Pancreas (tissue), 10 donors: ENCODE results near the gene SLC13A5. TPM values are rescaled to one million over a fixed set of nuclear protein-coding genes. Genes with fewer than 3 reads are reported as not detected.

Source experiments
- ATAC-seq, 4 donors: fragments of 200-7000 bp; cut with Tn5 transposase; one replicate each; pipeline versions ENCODE4 v1.8.0 to v1.9.1; 2020; ENCODE audit warnings: mild to moderate bottlenecking in 4 of 4, moderate library complexity in 4 of 4
- DNase-seq, 6 donors: peaks; one replicate each; pipeline ENCODE4 v3.0.0-alpha.2; 2020
- FAIRE-seq: peaks from 2 replicates; lab custom pipeline; 2012; peaks lifted over from hg19 to GRCh38; lab: Jason Lieb, UNC
- H3K27ac ChIP-seq, 4 donors: fragments of 200-600 bp; sonication (generic); 1 replicate in 3 of 4; 2 replicates in 1 of 4; pipeline versions ENCODE4 v1.5.0 to v1.8.0; 2020
- H3K27me3 ChIP-seq, 4 donors: fragments of 200-600 bp; one replicate each; pipeline ENCODE4 v1.8.0; 2021
- H3K36me3 ChIP-seq, 3 donors: fragments of 200-600 bp; sonication (generic) in 1 of 3; one replicate each; pipeline versions ENCODE4 v1.5.0 to v1.8.0; 2020 to 2021
- H3K4me1 ChIP-seq, 3 donors: fragments of 200-600 bp; one replicate each; pipeline ENCODE4 v1.8.0; 2021
- H3K4me3 ChIP-seq, 4 donors: fragments of 200-600 bp; sonication (generic) in 2 of 4; one replicate each; pipeline versions ENCODE4 v1.5.0 to v1.8.0; 2020 to 2021
- H3K9me3 ChIP-seq, 4 donors: fragments of 200-600 bp; one replicate each; pipeline ENCODE4 v1.8.0; 2021
- CTCF ChIP-seq, 4 donors: fragments of 200-600 bp; sonication (generic) in 3 of 4; IDR thresholded peaks; one replicate each; pipeline versions ENCODE4 v1.5.0 to v1.8.0; 2021; ENCODE audit warnings: antibody characterized with exemption in 4 of 4
- WGBS, 2 donors: extraction: QIAGEN DNeasy Blood & Tissue Kit; methylation state at CpG; one replicate each; pipeline ENCODE4 v1.1.7; 2013; 5-methylcytosine and 5-hydroxymethylcytosine counted together
- intact Hi-C, 3 donors: fragments of 100-400 bp; cut with DNase I; formaldehyde crosslinking; loops; one replicate each; pipeline versions ENCODE4 v1.11.1 to v1.14.2; 2022
- polyA plus RNA-seq, 2 donors: library from polyadenylated mRNA; stranded (reverse); fragments of 200-250 nt; gene quantifications; one replicate each; pipeline ENCODE4 v1.2.3, GENCODE V29; 2013
- total RNA-seq, 6 donors: library from RNA; stranded (reverse); fragmentation: NEBNext Ultra II Directional in 4 of 6; extraction: Animal tissue kit (Norgen Biotek cat#: 25700) in 4 of 6; gene quantifications; one replicate each; pipeline versions ENCODE4 v1.2.1 to v1.2.4, GENCODE V29; 2021 to 2023
- donor health status: healthy with polysubstance abuse.
- donor health status: DM: no; HTN: no; CAD: no; lungs with moderate emphysema.
- donor health status: DM: no; HTN: no; CAD: no.
- donor health status: control.
- donor health status: control.
- donor health status: Bipolar disorder and iron deficiency.
- donor health status: DM: yes; HTN: yes; CAD: no.
- donor health status: DM: no; HTN: no; CAD: no.
- donor health status: DM: no; HTN: no; CAD: no.
- donor health status: DM: yes; HTN: yes; CAD: no.

The SLC13A5 gene
- total and polyA plus RNA-seq, 8 donors, result 0.15 to 0.47 (median 0.25) TPM; not detected in 4

- Histone ChIP-seq H3K4me1 (no peaks in the 10 kb centered on the region), H3K9me3 (no peaks in the 10 kb centered on the region), H3K27ac (no peak overlapping the region), H3K36me3 (no peaks in the 10 kb centered on the region), H3K27me3 (peaks cover 0 to 6% (median 0%) of the 10 kb centered on the region in 4 donors), H3K4me3 (no peak overlapping the region)
- intact Hi-C loops, result no loop called here
- no peak for DNase-seq
- FAIRE-seq, result no peak
- TF ChIP-seq CTCF (IDR thresholded peaks at IDR 0.05), result no peak
- no peak for ATAC-seq
- 62 to 75% methylated on average over 12 of the region's 12 CpGs for WGBS, 2 donors
Measured at GRCh38 chr17:6708357-6708961, 4.7 kb downstream of the SLC13A5 start.

DNA sequence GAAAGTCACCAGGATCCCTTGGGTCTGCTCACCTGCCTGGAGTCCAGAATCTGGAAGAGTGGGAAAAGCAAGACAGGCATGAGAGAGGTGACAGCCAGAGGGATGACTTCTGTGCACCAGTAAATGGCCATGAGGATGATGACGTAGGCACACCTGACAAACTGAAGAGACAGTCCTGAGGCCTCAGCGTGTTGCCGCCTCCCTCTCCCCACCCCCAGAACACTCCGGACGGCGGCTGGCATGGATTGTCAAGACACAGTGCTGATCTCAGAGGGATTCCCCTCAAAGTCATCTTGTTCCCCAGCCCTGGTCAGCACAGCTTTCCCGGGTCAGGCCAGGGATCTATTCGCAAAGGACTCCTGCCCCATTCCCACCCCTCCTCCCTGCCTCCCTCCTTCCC lies 6.2 kb downstream of the SLC13A5 start:
- TF ChIP-seq CTCF (IDR thresholded peaks at IDR 0.05), result no peak

GRCh38 chr17:6706499-6706898 lies 6.7 kb downstream of the SLC13A5 start:
- WGBS, 2 donors, result 70 to 85% methylated on average over 14 of the region's 14 CpGs
- no peak for ATAC-seq
- intact Hi-C loops, result no loop called here
- H3K4me3 ChIP-seq, result no peak overlapping the region
- no peaks in the 10 kb centered on the region for H3K4me1 ChIP-seq
- TF ChIP-seq CTCF (IDR thresholded peaks at IDR 0.05), result no peak
- H3K9me3 ChIP-seq, result no peaks in the 10 kb centered on the region
- no peak overlapping the region for H3K27ac ChIP-seq
- DNase-seq, result no peak
- H3K27me3 ChIP-seq, result no peaks in the 10 kb centered on the region
- no peak for FAIRE-seq
- no peaks in the 10 kb centered on the region for H3K36me3 ChIP-seq

More for the DNA sequence above, 6.2 kb downstream of the SLC13A5 start:
- intact Hi-C loops, result no loop called here
- no peak overlapping the region for H3K27ac ChIP-seq
- no peak for FAIRE-seq
- H3K27me3 ChIP-seq, result no peaks in the 10 kb centered on the region
- H3K36me3 ChIP-seq, result no peaks in the 10 kb centered on the region
- H3K4me1 ChIP-seq, result no peaks in the 10 kb centered on the region
- no peak overlapping the region for H3K4me3 ChIP-seq
- 55 to 63% methylated on average over 4 to 8 of the region's 8 CpGs for WGBS, 2 donors
- ATAC-seq, result no peak
- DNase-seq, result no peak
- no peaks in the 10 kb centered on the region for H3K9me3 ChIP-seq

DNA sequence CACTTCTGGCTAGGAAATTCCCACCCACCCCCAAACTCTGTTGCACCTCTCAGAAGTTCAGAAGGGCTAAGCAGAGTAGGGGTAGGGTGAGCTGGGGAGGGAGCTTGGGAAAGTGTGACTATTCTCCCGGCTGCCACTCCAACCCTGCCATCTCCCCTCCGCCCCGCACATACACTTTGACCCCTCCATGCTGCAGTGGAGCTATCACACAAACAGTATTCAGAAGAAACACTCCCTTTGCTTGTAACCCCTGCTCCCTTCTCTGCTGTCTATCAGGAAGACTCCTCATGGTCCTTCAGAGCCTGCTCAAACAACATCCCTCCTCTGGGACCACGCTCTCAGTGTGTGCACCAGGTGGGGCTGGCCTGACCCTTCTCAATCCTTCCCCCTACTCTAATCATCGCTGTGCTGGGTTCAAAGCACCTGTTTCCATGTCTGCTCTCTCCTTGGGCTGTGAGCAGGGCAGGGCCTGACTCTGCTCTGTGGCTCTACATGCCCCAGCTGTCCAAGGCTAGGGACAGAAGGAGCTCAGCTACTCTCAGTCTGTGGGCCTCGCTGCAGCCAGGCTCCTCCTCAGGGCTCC lies 8.6 kb downstream of the SLC13A5 start:
- H3K9me3 ChIP-seq, result no peaks in the 10 kb centered on the region
- ATAC-seq (no peak), FAIRE-seq (no peak), DNase-seq (no peak)
- 64 to 73% methylated on average over 6 of the region's 6 CpGs for WGBS, 2 donors
- H3K36me3 ChIP-seq, result no peaks in the 10 kb centered on the region
- H3K27me3 ChIP-seq, result no peaks in the 10 kb centered on the region
- no peaks in the 10 kb centered on the region for H3K4me1 ChIP-seq
- no peak overlapping the region for H3K4me3 ChIP-seq
- no peak overlapping the region for H3K27ac ChIP-seq
- TF ChIP-seq CTCF (IDR thresholded peaks at IDR 0.05), result no peak
- intact Hi-C loops, result no loop called here

GRCh38 chr17:6703751-6704150 lies 9.4 kb downstream of the SLC13A5 start:
- TF ChIP-seq CTCF (IDR thresholded peaks at IDR 0.05), result no peak
- no peak for ATAC-seq
- intact Hi-C loops, result no loop called here
- Histone ChIP-seq H3K9me3 (no peaks in the 10 kb centered on the region), H3K27ac (no peak overlapping the region), H3K36me3 (no peaks in the 10 kb centered on the region), H3K27me3 (no peaks in the 10 kb centered on the region), H3K4me1 (no peaks in the 10 kb centered on the region), H3K4me3 (no peak overlapping the region)
- 76 to 88% methylated on average over 10 of the region's 10 CpGs for whole genome bisulfite sequencing, 2 donors
- FAIRE-seq, result no peak
- DNase-seq, result no peak
